C4-2B (cell line): ENCODE results near the gene GATA5.

ENCODE experiments used
- ZFX ChIP-seq: fragments of 450-650 bp; IDR thresholded peaks from 2 replicates; pipeline ENCODE4 v1.6.1; 2017
- TF ChIP-seq, protein P1 (sequence below): fragments of 450-650 bp; conservative IDR thresholded peaks from 2 replicates; pipeline ENCODE4 v1.5.1; 2017; ENCODE audit warnings: mild to moderate bottlenecking

- TF ChIP-seq, protein P1, sequence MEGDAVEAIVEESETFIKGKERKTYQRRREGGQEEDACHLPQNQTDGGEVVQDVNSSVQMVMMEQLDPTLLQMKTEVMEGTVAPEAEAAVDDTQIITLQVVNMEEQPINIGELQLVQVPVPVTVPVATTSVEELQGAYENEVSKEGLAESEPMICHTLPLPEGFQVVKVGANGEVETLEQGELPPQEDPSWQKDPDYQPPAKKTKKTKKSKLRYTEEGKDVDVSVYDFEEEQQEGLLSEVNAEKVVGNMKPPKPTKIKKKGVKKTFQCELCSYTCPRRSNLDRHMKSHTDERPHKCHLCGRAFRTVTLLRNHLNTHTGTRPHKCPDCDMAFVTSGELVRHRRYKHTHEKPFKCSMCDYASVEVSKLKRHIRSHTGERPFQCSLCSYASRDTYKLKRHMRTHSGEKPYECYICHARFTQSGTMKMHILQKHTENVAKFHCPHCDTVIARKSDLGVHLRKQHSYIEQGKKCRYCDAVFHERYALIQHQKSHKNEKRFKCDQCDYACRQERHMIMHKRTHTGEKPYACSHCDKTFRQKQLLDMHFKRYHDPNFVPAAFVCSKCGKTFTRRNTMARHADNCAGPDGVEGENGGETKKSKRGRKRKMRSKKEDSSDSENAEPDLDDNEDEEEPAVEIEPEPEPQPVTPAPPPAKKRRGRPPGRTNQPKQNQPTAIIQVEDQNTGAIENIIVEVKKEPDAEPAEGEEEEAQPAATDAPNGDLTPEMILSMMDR: no peak
- no peak for TF ChIP-seq ZFX
Measured at GRCh38 chr20:62415354-62416111, 60.3 kb downstream of the GATA5 start.
